22Rv1 (cell line): ENCODE measurements around the gene SPATA1.

Source experiments
- ZFX ChIP-seq: fragments of 450-650 bp; IDR thresholded peaks from 2 replicates; pipeline ENCODE4 v1.6.1; 2017; ENCODE audit warnings: antibody characterized with exemption, borderline replicate concordance
- TF ChIP-seq, protein P1 (sequence below): fragments of 450-650 bp; IDR thresholded peaks from 2 replicates; pipeline ENCODE4 v1.5.1; 2017; ENCODE audit warnings: mild to moderate bottlenecking

DNA sequence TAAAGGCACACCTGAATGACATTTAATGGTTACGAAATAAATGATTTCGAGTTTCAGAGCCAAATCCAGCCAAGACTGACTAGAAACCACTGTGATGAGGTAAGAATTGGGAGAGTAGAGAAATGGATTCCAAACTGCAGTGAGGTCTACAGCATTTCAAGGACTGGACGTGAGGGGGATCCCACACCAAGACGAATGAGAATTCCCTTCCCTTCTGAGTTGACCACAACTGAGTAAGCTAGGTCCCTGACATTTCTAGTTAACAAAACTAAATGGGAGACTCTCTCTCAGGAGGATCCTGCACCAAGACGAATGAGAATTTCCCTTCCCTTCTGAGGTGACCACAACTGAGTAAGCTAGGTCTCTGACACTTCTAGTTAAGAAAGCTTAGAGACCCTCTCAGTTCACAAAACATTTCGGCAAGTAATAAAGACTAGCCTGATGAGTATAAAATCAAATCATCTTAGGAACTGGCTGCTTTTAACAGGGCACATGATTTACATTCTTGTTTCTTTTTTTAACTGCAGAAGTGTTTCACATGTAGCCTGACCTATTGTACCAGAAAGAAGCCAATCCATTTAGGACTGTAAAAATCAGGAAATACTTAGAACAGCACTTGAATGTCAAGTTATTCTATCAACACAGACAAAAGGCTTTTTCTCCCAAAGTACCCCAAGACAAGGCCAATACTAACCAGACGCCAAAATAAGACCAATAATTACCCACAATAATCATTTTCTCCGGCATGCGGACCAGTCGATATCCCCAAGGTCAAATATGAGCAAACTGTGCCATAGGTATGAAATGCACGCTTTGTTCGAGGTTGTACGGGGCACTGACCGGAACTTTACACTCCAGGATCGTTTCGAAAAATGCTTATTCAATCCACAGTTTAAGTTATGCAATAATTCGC, 1.4 kb upstream of the SPATA1 start:
- TF ChIP-seq, protein P1, sequence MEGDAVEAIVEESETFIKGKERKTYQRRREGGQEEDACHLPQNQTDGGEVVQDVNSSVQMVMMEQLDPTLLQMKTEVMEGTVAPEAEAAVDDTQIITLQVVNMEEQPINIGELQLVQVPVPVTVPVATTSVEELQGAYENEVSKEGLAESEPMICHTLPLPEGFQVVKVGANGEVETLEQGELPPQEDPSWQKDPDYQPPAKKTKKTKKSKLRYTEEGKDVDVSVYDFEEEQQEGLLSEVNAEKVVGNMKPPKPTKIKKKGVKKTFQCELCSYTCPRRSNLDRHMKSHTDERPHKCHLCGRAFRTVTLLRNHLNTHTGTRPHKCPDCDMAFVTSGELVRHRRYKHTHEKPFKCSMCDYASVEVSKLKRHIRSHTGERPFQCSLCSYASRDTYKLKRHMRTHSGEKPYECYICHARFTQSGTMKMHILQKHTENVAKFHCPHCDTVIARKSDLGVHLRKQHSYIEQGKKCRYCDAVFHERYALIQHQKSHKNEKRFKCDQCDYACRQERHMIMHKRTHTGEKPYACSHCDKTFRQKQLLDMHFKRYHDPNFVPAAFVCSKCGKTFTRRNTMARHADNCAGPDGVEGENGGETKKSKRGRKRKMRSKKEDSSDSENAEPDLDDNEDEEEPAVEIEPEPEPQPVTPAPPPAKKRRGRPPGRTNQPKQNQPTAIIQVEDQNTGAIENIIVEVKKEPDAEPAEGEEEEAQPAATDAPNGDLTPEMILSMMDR = no peak
- no peak for TF ChIP-seq ZFX
